WTC11 (cell line): ENCODE measurements around the gene PIK3R6.

Experiments
- CBFB ChIP-seq: sonication (generic); formaldehyde crosslinking; IDR thresholded peaks from 2 replicates; pipeline ENCODE4 v1.8.1; 2022; ENCODE audit warnings: mild to moderate bottlenecking, low read depth, missing genetic modification reagents
- CREM ChIP-seq: sonication (generic); formaldehyde crosslinking; IDR thresholded peaks from 2 replicates; pipeline ENCODE4 v1.8.1; 2022; ENCODE audit warnings: mild to moderate bottlenecking, missing genetic modification reagents, moderate library complexity
- CTCF ChIP-seq: fragments of 200-600 bp; IDR thresholded peaks from 2 replicates; pipeline ENCODE4 v1.8.0; 2022; ENCODE audit warnings: antibody characterized with exemption
- ESRRA ChIP-seq: sonication (generic); formaldehyde crosslinking; IDR thresholded peaks from 2 replicates; pipeline ENCODE4 v1.8.1; 2022; ENCODE audit warnings: mild to moderate bottlenecking, missing genetic modification reagents, borderline replicate concordance
- GABPB1 ChIP-seq: sonication (generic); formaldehyde crosslinking; IDR thresholded peaks from 2 replicates; pipeline ENCODE4 v1.8.1; 2023; ENCODE audit warnings: mild to moderate bottlenecking, missing genetic modification reagents
- HMGXB4 ChIP-seq: sonication (generic); formaldehyde crosslinking; IDR thresholded peaks from 2 replicates; pipeline ENCODE4 v1.8.1; 2023; ENCODE audit warnings: mild to moderate bottlenecking, moderate library complexity, missing genetic modification reagents
- RELA ChIP-seq: sonication (generic); formaldehyde crosslinking; IDR thresholded peaks from 2 replicates; pipeline ENCODE4 v1.8.1; 2022; ENCODE audit warnings: missing genetic modification reagents, mild to moderate bottlenecking, borderline replicate concordance
- SP1 ChIP-seq: sonication (generic); formaldehyde crosslinking; conservative IDR thresholded peaks from 2 replicates; pipeline ENCODE4 v1.8.1; 2022; ENCODE audit warnings: missing genetic modification reagents
- ZNF232 ChIP-seq: sonication (generic); formaldehyde crosslinking; IDR thresholded peaks from 2 replicates; pipeline ENCODE4 v1.8.0; 2022; ENCODE audit warnings: mild to moderate bottlenecking, missing genetic modification reagents
- TF ChIP-seq, protein P1 (sequence below): sonication (generic); formaldehyde crosslinking; IDR thresholded peaks from 2 replicates; pipeline ENCODE4 v1.8.0; 2022; ENCODE audit warnings: mild to moderate bottlenecking, missing genetic modification reagents
- TF ChIP-seq, protein P2 (sequence below): sonication (generic); formaldehyde crosslinking; conservative IDR thresholded peaks from 2 replicates; pipeline ENCODE4 v1.8.1; 2023; ENCODE audit warnings: mild to moderate bottlenecking, low read depth, missing genetic modification reagents, moderate library complexity
- TF ChIP-seq, protein P3 (sequence below): sonication (generic); formaldehyde crosslinking; IDR thresholded peaks from 2 replicates; pipeline ENCODE4 v1.8.1; 2022; ENCODE audit warnings: low read depth, mild to moderate bottlenecking, moderate library complexity, missing genetic modification reagents, borderline replicate concordance
- TF ChIP-seq, protein P4 (sequence below): sonication (generic); formaldehyde crosslinking; IDR thresholded peaks from 2 replicates; pipeline ENCODE4 v1.8.0; 2022; ENCODE audit warnings: mild to moderate bottlenecking, missing genetic modification reagents

DNA sequence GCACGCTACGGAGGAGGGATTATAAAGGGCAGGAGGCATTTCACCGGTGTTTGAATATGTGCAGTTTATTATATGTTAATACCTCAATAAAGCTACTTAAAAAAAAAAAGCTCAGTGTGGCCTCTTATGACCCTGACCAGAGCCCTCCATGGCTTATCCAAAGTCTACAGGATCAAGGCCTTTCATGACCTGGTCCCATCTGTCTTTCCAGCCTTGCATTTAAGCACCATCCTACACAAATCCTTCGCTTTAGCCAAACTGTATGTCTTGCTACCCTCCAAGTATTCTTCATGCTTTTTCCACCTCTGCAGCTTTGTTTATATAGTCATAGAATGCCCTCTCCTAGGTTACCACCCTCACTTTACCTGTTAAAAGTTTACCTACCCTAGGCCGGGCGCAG is 74.8 kb downstream of the PIK3R6 start:
- TF ChIP-seq CTCF (no peak), ZNF232 (CRISPR knock-in tag) (no peak), GABPB1 (CRISPR knock-in tag) (no peak), ESRRA (CRISPR knock-in tag) (no peak), CREM (CRISPR knock-in tag) (no peak), SP1 (CRISPR knock-in tag) (no peak), CBFB (CRISPR knock-in tag) (no peak), RELA (CRISPR knock-in tag) (no peak), HMGXB4 (CRISPR knock-in tag) (no peak)
- TF ChIP-seq, protein P1, sequence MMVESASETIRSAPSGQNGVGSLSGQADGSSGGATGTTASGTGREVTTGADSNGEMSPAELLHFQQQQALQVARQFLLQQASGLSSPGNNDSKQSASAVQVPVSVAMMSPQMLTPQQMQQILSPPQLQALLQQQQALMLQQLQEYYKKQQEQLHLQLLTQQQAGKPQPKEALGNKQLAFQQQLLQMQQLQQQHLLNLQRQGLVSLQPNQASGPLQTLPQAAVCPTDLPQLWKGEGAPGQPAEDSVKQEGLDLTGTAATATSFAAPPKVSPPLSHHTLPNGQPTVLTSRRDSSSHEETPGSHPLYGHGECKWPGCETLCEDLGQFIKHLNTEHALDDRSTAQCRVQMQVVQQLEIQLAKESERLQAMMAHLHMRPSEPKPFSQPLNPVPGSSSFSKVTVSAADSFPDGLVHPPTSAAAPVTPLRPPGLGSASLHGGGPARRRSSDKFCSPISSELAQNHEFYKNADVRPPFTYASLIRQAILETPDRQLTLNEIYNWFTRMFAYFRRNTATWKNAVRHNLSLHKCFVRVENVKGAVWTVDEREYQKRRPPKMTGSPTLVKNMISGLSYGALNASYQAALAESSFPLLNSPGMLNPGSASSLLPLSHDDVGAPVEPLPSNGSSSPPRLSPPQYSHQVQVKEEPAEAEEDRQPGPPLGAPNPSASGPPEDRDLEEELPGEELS, result no peak
- TF ChIP-seq, protein P2, sequence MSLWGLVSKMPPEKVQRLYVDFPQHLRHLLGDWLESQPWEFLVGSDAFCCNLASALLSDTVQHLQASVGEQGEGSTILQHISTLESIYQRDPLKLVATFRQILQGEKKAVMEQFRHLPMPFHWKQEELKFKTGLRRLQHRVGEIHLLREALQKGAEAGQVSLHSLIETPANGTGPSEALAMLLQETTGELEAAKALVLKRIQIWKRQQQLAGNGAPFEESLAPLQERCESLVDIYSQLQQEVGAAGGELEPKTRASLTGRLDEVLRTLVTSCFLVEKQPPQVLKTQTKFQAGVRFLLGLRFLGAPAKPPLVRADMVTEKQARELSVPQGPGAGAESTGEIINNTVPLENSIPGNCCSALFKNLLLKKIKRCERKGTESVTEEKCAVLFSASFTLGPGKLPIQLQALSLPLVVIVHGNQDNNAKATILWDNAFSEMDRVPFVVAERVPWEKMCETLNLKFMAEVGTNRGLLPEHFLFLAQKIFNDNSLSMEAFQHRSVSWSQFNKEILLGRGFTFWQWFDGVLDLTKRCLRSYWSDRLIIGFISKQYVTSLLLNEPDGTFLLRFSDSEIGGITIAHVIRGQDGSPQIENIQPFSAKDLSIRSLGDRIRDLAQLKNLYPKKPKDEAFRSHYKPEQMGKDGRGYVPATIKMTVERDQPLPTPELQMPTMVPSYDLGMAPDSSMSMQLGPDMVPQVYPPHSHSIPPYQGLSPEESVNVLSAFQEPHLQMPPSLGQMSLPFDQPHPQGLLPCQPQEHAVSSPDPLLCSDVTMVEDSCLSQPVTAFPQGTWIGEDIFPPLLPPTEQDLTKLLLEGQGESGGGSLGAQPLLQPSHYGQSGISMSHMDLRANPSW (CRISPR knock-in tag), result no peak
- TF ChIP-seq, protein P3, sequence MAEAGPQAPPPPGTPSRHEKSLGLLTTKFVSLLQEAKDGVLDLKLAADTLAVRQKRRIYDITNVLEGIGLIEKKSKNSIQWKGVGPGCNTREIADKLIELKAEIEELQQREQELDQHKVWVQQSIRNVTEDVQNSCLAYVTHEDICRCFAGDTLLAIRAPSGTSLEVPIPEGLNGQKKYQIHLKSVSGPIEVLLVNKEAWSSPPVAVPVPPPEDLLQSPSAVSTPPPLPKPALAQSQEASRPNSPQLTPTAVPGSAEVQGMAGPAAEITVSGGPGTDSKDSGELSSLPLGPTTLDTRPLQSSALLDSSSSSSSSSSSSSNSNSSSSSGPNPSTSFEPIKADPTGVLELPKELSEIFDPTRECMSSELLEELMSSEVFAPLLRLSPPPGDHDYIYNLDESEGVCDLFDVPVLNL, result no peak
- TF ChIP-seq, protein P4, sequence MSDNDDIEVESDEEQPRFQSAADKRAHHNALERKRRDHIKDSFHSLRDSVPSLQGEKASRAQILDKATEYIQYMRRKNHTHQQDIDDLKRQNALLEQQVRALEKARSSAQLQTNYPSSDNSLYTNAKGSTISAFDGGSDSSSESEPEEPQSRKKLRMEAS (CRISPR knock-in tag), result no peak
